ENCODE measurements around the gene ZNF629. TPM values are rescaled to one million over a fixed set of nuclear protein-coding genes. Genes with fewer than 3 reads are reported as not detected.

The ZNF629 gene
- total and polyA plus RNA-seq, 2 of the 4 experiments (the other 2 are of a cell fraction) = 7.3 to 9.1 TPM

DNA sequence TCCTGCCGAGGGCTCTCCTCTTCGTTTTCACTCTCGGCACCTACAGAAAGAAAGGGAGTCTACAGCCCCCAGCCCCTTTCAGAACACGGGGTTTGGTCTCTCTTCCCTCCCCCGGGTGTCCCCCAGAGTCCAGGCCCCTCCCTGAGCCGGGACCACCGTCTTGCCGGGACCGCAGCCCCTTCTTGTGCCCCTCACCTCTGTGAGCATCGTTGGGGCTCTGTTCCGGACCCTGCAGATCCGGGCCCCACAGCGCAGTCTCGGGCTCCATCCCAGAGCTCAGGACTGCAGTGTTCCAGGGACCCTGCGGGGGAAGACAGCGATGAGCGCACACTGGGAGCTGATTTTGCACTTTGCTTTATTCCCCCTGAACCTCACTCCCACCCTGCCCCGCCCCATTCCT lies 2.8 kb downstream of the ZNF629 start (continued):
- TF ChIP-seq ELK1 (IDR thresholded peaks at IDR 0.05; ENCODE audit: borderline replicate concordance, low read depth, low read length) (no peak), MXI1 (IDR thresholded peaks at IDR 0.05; ENCODE audit: borderline replicate concordance, low read depth, low read length) (no peak), NFE2L2 (IDR thresholded peaks at IDR 0.05; ENCODE audit: low read depth, low read length) (no peak)

GRCh38 chr16:30783280-30784109 lies 3.5 kb downstream of the ZNF629 start:
- H3K27ac ChIP-seq (ENCODE audit: insufficient read depth, low read length) = no peak overlapping the region
- H4K5ac ChIP-seq (ENCODE audit: low read depth, low read length) = no peak overlapping the region
- H3K79me1 ChIP-seq (ENCODE audit: low read depth in 1 of 2, low read length in 2 of 2) = peaks cover 11 to 57% of the 10 kb centered on the region in 2 experiments
- no peaks in the 10 kb centered on the region for H3K9me3 ChIP-seq (ENCODE audit: control insufficient read depth, insufficient read depth, low read length)
- peaks cover 13% of the 10 kb centered on the region; the same call in 1 of the 2 replicates for H3K9me1 ChIP-seq (ENCODE audit: insufficient read depth, low read length)
- no peak for DNase-seq
- H2BK20ac ChIP-seq (ENCODE audit: low read depth, low read length) = no peak overlapping the region
- H3K56ac ChIP-seq (ENCODE audit: extremely low read depth, insufficient read depth, low read length) = no peak overlapping the region
- dilution Hi-C loops (cut with HindIII; ENCODE audit: low sequenced_read_pairs, unreplicated experiment) (no loop called here), intact Hi-C loops (cut with micrococcal nuclease) (no loop called here), in situ Hi-C loops (cut with MboI; ENCODE audit: low sequenced_read_pairs) (no loop called here)
- H3K4me3 ChIP-seq (ENCODE audit: insufficient read depth, low read depth, low read length) = no peak overlapping the region
- POLR2A ChIA-PET (ENCODE audit: unreplicated experiment) = interaction anchor here (0.5 to 0.6 kb wide), 3 partner anchors 24 to 262 kb away, joined by 3 to 10 read pairs (median 6); no protein-coding TSS in a partner anchor
- no peak for ATAC-seq (ENCODE audit: low read depth)
- BruUV-seq (replicated peaks) = no TSS peak
- no peak overlapping the region for H3K14ac ChIP-seq (replicated peaks; ENCODE audit: low read depth, low read length)
- H2AK9ac ChIP-seq (replicated peaks; ENCODE audit: low read depth, low read length, poor library complexity) = peak overlapping the region; percentile 9
- WGBS, 2 experiments (ENCODE audit: extremely low coverage in 2 of 2, insufficient read length in 1 of 2) = 93% methylated on average over 19 of the region's 57 CpGs; no CpG with 5 or more reads in 1 of the 2 experiments
- H3K27me3 ChIP-seq (ENCODE audit: control insufficient read depth, insufficient read depth, low read length) = no peaks in the 10 kb centered on the region
- no peak overlapping the region for H2BK5ac ChIP-seq (ENCODE audit: low read depth, low read length, poor library complexity, severe bottlenecking)
- no peak overlapping the region for H3K9ac ChIP-seq (ENCODE audit: low read depth, low read length)
- no peak overlapping the region for H2AFZ ChIP-seq (replicated peaks; ENCODE audit: low read length, poor library complexity)
- no peak overlapping the region for H2AK5ac ChIP-seq (ENCODE audit: low read depth, low read length)
- CTCF ChIA-PET = no interaction called here
- H3K4me2 ChIP-seq (ENCODE audit: low read depth, low read length) = no peak overlapping the region
- peaks cover 8% of the 10 kb centered on the region for H4K20me1 ChIP-seq (ENCODE audit: insufficient read depth, low read length)
- H3K4ac ChIP-seq (ENCODE audit: low read depth, low read length) = no peak overlapping the region
- no peak overlapping the region for H3K23ac ChIP-seq (ENCODE audit: low read depth, low read length)
- no peak overlapping the region for H2BK120ac ChIP-seq (ENCODE audit: low read depth, low read length)
- H2BK15ac ChIP-seq (ENCODE audit: low read depth, low read length) = no peak overlapping the region
- no peak overlapping the region for H3K18ac ChIP-seq (ENCODE audit: low read depth, low read length)
- H3K4me1 ChIP-seq (ENCODE audit: control insufficient read depth, insufficient read depth, low read length) = peaks cover 8% of the 10 kb centered on the region
- H4K91ac ChIP-seq (ENCODE audit: insufficient read depth, low read depth, low read length) = no peak overlapping the region
- peaks cover 42% of the 10 kb centered on the region for H3K36me3 ChIP-seq (ENCODE audit: control insufficient read depth, insufficient read depth, low read length)
- no peak overlapping the region for H4K8ac ChIP-seq (ENCODE audit: low read depth in 2 of 2, low read length in 2 of 2)
- TF ChIP-seq RAD21 (IDR thresholded peaks at IDR 0.05; ENCODE audit: low read length) (no peak), MAFK (IDR thresholded peaks at IDR 0.05; ENCODE audit: low read depth, low read length) (no peak), CEBPB (IDR thresholded peaks at IDR 0.05; ENCODE audit: low read depth, low read length) (no peak), POLR2A (IDR thresholded peaks at IDR 0.05; ENCODE audit: low read depth, low read length) (no peak), ELK1 (IDR thresholded peaks at IDR 0.05; ENCODE audit: borderline replicate concordance, low read depth, low read length) (no peak), RCOR1 (IDR thresholded peaks at IDR 0.05; ENCODE audit: insufficient replicate concordance, low read length) (no peak), MXI1 (IDR thresholded peaks at IDR 0.05; ENCODE audit: borderline replicate concordance, low read depth, low read length) (no peak), MAZ (IDR thresholded peaks at IDR 0.05; ENCODE audit: borderline replicate concordance, low read depth, low read length) (no peak), CHD1 (IDR thresholded peaks at IDR 0.05; ENCODE audit: low read depth, low read length) (no peak)
- TF ChIP-seq, protein P1, sequence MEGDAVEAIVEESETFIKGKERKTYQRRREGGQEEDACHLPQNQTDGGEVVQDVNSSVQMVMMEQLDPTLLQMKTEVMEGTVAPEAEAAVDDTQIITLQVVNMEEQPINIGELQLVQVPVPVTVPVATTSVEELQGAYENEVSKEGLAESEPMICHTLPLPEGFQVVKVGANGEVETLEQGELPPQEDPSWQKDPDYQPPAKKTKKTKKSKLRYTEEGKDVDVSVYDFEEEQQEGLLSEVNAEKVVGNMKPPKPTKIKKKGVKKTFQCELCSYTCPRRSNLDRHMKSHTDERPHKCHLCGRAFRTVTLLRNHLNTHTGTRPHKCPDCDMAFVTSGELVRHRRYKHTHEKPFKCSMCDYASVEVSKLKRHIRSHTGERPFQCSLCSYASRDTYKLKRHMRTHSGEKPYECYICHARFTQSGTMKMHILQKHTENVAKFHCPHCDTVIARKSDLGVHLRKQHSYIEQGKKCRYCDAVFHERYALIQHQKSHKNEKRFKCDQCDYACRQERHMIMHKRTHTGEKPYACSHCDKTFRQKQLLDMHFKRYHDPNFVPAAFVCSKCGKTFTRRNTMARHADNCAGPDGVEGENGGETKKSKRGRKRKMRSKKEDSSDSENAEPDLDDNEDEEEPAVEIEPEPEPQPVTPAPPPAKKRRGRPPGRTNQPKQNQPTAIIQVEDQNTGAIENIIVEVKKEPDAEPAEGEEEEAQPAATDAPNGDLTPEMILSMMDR (conservative IDR thresholded peaks at IDR 0.05; ENCODE audit: low read depth, low read length) = no peak

Data from IMR-90 (cell line).